H9 (cell line): ENCODE results near the gene DHCR7. TPM values are rescaled to one million over a fixed set of nuclear protein-coding genes. Genes with fewer than 3 reads are reported as not detected.

ENCODE experiments used
- DNase-seq: peaks from one replicate; pipeline ENCODE4 v3.0.0-alpha.2; 2017
- H2AFZ ChIP-seq: one replicate; pipeline ENCODE4 v1.6.1; 2013; ENCODE audit warnings: mild to moderate bottlenecking, low read length, control low read depth, moderate library complexity
- H2AK5ac ChIP-seq: 2 replicates; pipeline ENCODE4 v1.6.1; 2013; ENCODE audit warnings: low read length, control low read depth, mixed read lengths; ENCODE audit not compliant: insufficient read length
- H2BK120ac ChIP-seq: one replicate; pipeline ENCODE4 v1.6.1; 2013; ENCODE audit warnings: low read depth, mild to moderate bottlenecking, low read length, control low read depth, inconsistent platforms; ENCODE audit not compliant: poor library complexity, severe bottlenecking
- H2BK12ac ChIP-seq: 2 replicates; pipeline ENCODE4 v1.6.1; 2013; ENCODE audit warnings: low read length, control low read depth, mixed read lengths, low read depth; ENCODE audit not compliant: insufficient read length
- H2BK15ac ChIP-seq: 2 replicates; pipeline ENCODE4 v1.6.1; 2013; ENCODE audit warnings: low read depth, low read length, control low read depth
- H2BK20ac ChIP-seq: one replicate; pipeline ENCODE4 v1.6.1; 2013; ENCODE audit warnings: low read depth, mild to moderate bottlenecking, low read length, control low read depth, inconsistent platforms; ENCODE audit not compliant: poor library complexity, severe bottlenecking
- H2BK5ac ChIP-seq: 2 replicates; pipeline ENCODE4 v1.6.1; 2013; ENCODE audit warnings: low read length, control low read depth, mixed read lengths; ENCODE audit not compliant: insufficient read length
- H3K14ac ChIP-seq: 2 replicates; pipeline ENCODE4 v1.6.1; 2013; ENCODE audit warnings: low read length, control low read depth; ENCODE audit not compliant: insufficient read depth
- H3K18ac ChIP-seq: 2 replicates; pipeline ENCODE4 v1.6.1; 2013; ENCODE audit warnings: low read depth, mild to moderate bottlenecking, mixed read lengths, low read length, control low read depth; ENCODE audit not compliant: insufficient read length
- H3K23ac ChIP-seq: 2 replicates; pipeline ENCODE4 v1.6.1; 2013; ENCODE audit warnings: low read length, control low read depth, mixed read lengths, low read depth; ENCODE audit not compliant: insufficient read length
- H3K23me2 ChIP-seq: 2 replicates; pipeline ENCODE4 v1.6.1; 2013; ENCODE audit warnings: low read depth, mild to moderate bottlenecking, mixed read lengths, low read length, control low read depth; ENCODE audit not compliant: insufficient read length, poor library complexity, severe bottlenecking
- H3K27ac ChIP-seq: 2 replicates; pipeline ENCODE4 v1.5.1; 2013; ENCODE audit warnings: low read length, control low read depth, mixed read lengths, low read depth; ENCODE audit not compliant: insufficient read length
- H3K27me3 ChIP-seq: 2 replicates; pipeline ENCODE4 v1.6.1; 2013; ENCODE audit warnings: low read length, control low read depth, inconsistent platforms; ENCODE audit not compliant: insufficient read depth
- H3K4ac ChIP-seq: 2 replicates; pipeline ENCODE4 v1.6.1; 2013; ENCODE audit warnings: low read depth, mild to moderate bottlenecking, control low read depth, inconsistent platforms, low read length, moderate library complexity
- H3K4me1 ChIP-seq: 2 replicates; pipeline ENCODE4 v1.6.1; 2013; ENCODE audit warnings: low read length, control low read depth, inconsistent platforms; ENCODE audit not compliant: insufficient read depth
- H3K4me2 ChIP-seq: 2 replicates; pipeline ENCODE4 v1.6.1; 2013; ENCODE audit warnings: low read length, control low read depth, mixed read lengths; ENCODE audit not compliant: insufficient read length, insufficient read depth
- H3K56ac ChIP-seq: 2 replicates; pipeline ENCODE4 v1.6.1; 2013; ENCODE audit warnings: low read depth, mild to moderate bottlenecking, mixed read lengths, low read length, control low read depth; ENCODE audit not compliant: insufficient read length
- H3K79me1 ChIP-seq: 2 replicates; pipeline ENCODE4 v1.6.1; 2013; ENCODE audit warnings: low read depth, mild to moderate bottlenecking, moderate library complexity, low read length, control low read depth, inconsistent platforms; ENCODE audit not compliant: insufficient read depth, poor library complexity, severe bottlenecking
- H3K79me2 ChIP-seq: 2 replicates; pipeline ENCODE4 v1.6.1; 2013; ENCODE audit warnings: low read length, control low read depth, inconsistent platforms; ENCODE audit not compliant: insufficient read depth
- H3K9ac ChIP-seq: 2 replicates; pipeline ENCODE4 v1.6.1; 2013; ENCODE audit warnings: low read length, control low read depth, mixed read lengths; ENCODE audit not compliant: insufficient read length; ENCODE audit errors: extremely low read depth
- H3K9me3 ChIP-seq: one replicate; pipeline ENCODE4 v1.6.1; 2013; ENCODE audit warnings: low read depth, low read length, inconsistent platforms; ENCODE audit not compliant: control insufficient read depth
- H3T11ph ChIP-seq: one replicate; pipeline ENCODE4 v1.6.1; 2013; ENCODE audit warnings: mild to moderate bottlenecking, low read length, control low read depth, inconsistent platforms
- H4K20me1 ChIP-seq: one replicate; pipeline ENCODE4 v1.6.1; 2013; ENCODE audit not compliant: control insufficient read depth, insufficient read length, insufficient read depth
- H4K5ac ChIP-seq: 2 replicates; pipeline ENCODE4 v1.6.1; 2013; ENCODE audit warnings: low read depth, mild to moderate bottlenecking, mixed read lengths, low read length, control low read depth; ENCODE audit not compliant: insufficient read length
- H4K8ac ChIP-seq: replicated peaks from 2 replicates; pipeline ENCODE4 v1.6.1; 2013; ENCODE audit warnings: low read length, control low read depth, mixed read lengths, low read depth; ENCODE audit not compliant: insufficient read length
- H4K91ac ChIP-seq: 2 replicates; pipeline ENCODE4 v1.6.1; 2013; ENCODE audit warnings: low read depth, mild to moderate bottlenecking, moderate library complexity, mixed read lengths, low read length, control low read depth; ENCODE audit not compliant: insufficient read length
- H3K27ac Mint-ChIP-seq, 3 experiments: 2 replicates in 2 of 3; 3 replicates in 1 of 3; pipeline ENCODE4 v1.8.0; 2020 to 2021; ENCODE audit warnings: mixed read lengths in 3 of 3, mild to moderate bottlenecking in 1 of 3, moderate library complexity in 1 of 3
- H3K27me3 Mint-ChIP-seq: 2 replicates; pipeline ENCODE4 v1.8.0; 2021; ENCODE audit warnings: low read depth, mild to moderate bottlenecking, moderate library complexity, mixed read lengths
- H3K36me3 Mint-ChIP-seq, 3 experiments: 2 replicates in 2 of 3; 3 replicates in 1 of 3; pipeline ENCODE4 v1.8.0; 2020 to 2021; ENCODE audit warnings: low read depth in 3 of 3, mixed read lengths in 3 of 3; ENCODE audit not compliant: insufficient read depth in 1 of 3
- H3K4me1 Mint-ChIP-seq, 2 experiments: 2 replicates each; pipeline ENCODE4 v1.8.0; 2020; ENCODE audit warnings: mixed read lengths in 2 of 2
- H3K4me3 Mint-ChIP-seq, 2 experiments: 2 replicates in 1 of 2; 3 replicates in 1 of 2; pipeline ENCODE4 v1.8.0; 2020 to 2021; ENCODE audit warnings: mild to moderate bottlenecking in 2 of 2, mixed read lengths in 2 of 2, moderate library complexity in 1 of 2
- H3K9me3 Mint-ChIP-seq, 2 experiments: 2 replicates in 1 of 2; 3 replicates in 1 of 2; pipeline ENCODE4 v1.8.0; 2020; ENCODE audit warnings: mild to moderate bottlenecking in 2 of 2, mixed read lengths in 2 of 2, moderate library complexity in 1 of 2
- WGBS: extraction: QIAGEN DNeasy Blood & Tissue Kit; methylation state at CpG from one replicate; pipeline ENCODE4 v1.1.7; 2013; ENCODE audit warnings: missing lambda C conversion rate, low lambda C conversion rate, mixed read lengths; ENCODE audit not compliant: insufficient read length; ENCODE audit errors: extremely low coverage; 5-methylcytosine and 5-hydroxymethylcytosine counted together
- total RNA-seq: library from RNA; stranded (reverse); gene quantifications from 2 replicates; pipeline ENCODE4 v1.2.1, GENCODE V29; 2021
- TF ChIP-seq, protein P1 (sequence below): fragments of 200-600 bp; sonication (generic); conservative IDR thresholded peaks from 3 replicates; pipeline ENCODE4 v1.8.0; 2021; ENCODE audit warnings: antibody characterized with exemption, mild to moderate bottlenecking

DHCR7 gene
- total RNA-seq, 1 experiment from 2014 or later: 124 TPM

- Histone ChIP-seq H2BK20ac (no peak overlapping the region), H3K79me1 (peaks cover 3% of the 10 kb centered on the region), H4K20me1 (no peaks in the 10 kb centered on the region), H2BK120ac (no peak overlapping the region), H3K79me2 (no peaks in the 10 kb centered on the region), H3K27me3 (no peaks in the 10 kb centered on the region), H3K27ac (no peak overlapping the region), H3T11ph (no peak overlapping the region), H3K18ac (no peak overlapping the region), H2BK15ac (no peak overlapping the region), H4K5ac (no peak overlapping the region), H3K23me2 (no peaks in the 10 kb centered on the region), H3K9ac (no peak overlapping the region), H3K56ac (no peak overlapping the region), H2BK12ac (no peak overlapping the region), H2BK5ac (no peak overlapping the region), H3K9me3 (no peaks in the 10 kb centered on the region), H3K4me1 (no peaks in the 10 kb centered on the region), H2AFZ (no peak overlapping the region), H4K91ac (no peak overlapping the region), H3K4ac (no peak overlapping the region), H3K14ac (no peak overlapping the region), H3K4me2 (no peak overlapping the region), H3K23ac (no peak overlapping the region), H4K8ac (no peak overlapping the region), H2AK5ac (no peak overlapping the region)
- DNase-seq: no peak
- H3K4me3 Mint-ChIP-seq: no peak overlapping the region
- H3K27me3 Mint-ChIP-seq: no peaks in the 10 kb centered on the region
- no peaks in the 10 kb centered on the region; a peak in 1 of 4 replicates for H3K4me1 Mint-ChIP-seq
- TF ChIP-seq, protein P1, sequence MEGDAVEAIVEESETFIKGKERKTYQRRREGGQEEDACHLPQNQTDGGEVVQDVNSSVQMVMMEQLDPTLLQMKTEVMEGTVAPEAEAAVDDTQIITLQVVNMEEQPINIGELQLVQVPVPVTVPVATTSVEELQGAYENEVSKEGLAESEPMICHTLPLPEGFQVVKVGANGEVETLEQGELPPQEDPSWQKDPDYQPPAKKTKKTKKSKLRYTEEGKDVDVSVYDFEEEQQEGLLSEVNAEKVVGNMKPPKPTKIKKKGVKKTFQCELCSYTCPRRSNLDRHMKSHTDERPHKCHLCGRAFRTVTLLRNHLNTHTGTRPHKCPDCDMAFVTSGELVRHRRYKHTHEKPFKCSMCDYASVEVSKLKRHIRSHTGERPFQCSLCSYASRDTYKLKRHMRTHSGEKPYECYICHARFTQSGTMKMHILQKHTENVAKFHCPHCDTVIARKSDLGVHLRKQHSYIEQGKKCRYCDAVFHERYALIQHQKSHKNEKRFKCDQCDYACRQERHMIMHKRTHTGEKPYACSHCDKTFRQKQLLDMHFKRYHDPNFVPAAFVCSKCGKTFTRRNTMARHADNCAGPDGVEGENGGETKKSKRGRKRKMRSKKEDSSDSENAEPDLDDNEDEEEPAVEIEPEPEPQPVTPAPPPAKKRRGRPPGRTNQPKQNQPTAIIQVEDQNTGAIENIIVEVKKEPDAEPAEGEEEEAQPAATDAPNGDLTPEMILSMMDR: no peak
- H3K27ac Mint-ChIP-seq: no peak overlapping the region
- H3K36me3 Mint-ChIP-seq: peaks cover 53 to 95% (median 89%) of the 10 kb centered on the region in 3 experiments
- no CpG with 5 or more reads among the region's 6 CpGs for WGBS
- no peaks in the 10 kb centered on the region for H3K9me3 Mint-ChIP-seq
Observed at GRCh38 chr11:71440021-71440755, 8.0 kb downstream of the DHCR7 start.
